ENCODE data around the gene LRRC38. TPM values are rescaled to one million over a fixed set of nuclear protein-coding genes. Genes with fewer than 3 reads are reported as not detected.

LRRC38 gene
- total and polyA plus RNA-seq, 2 donors (not counting 1 experiment from before 2014, with no cell fraction given): not detected

- no peaks in the 10 kb centered on the region for H3K4me1 ChIP-seq (ENCODE audit: control insufficient read depth, extremely low read depth, insufficient read depth, low read length)
- no peak overlapping the region for H3K4me3 ChIP-seq (replicated peaks in 1 of 4; ENCODE audit: control extremely low read depth in 1 of 4, insufficient read depth in 1 of 4, low read depth in 3 of 4, low read length in 4 of 4)
- H3K27me3 ChIP-seq (ENCODE audit: control insufficient read depth, insufficient read depth, low read length): no peaks in the 10 kb centered on the region
- no peaks in the 10 kb centered on the region for H3K9me3 ChIP-seq (ENCODE audit: control insufficient read depth, insufficient read depth, low read depth, low read length)
- H3K9ac ChIP-seq (ENCODE audit: insufficient read depth, low read length): no peak overlapping the region
- no peak overlapping the region for H3K4me2 ChIP-seq (ENCODE audit: extremely low read depth, insufficient read depth, low read length)
- H3K36me3 ChIP-seq (ENCODE audit: control insufficient read depth, insufficient read depth, low read length): no peaks in the 10 kb centered on the region
- no peaks in the 10 kb centered on the region for H3K79me2 ChIP-seq (ENCODE audit: control insufficient read depth, insufficient read depth, low read length)
- H4K20me1 ChIP-seq (ENCODE audit: control insufficient read depth, extremely low read depth, insufficient read depth, low read length): no peaks in the 10 kb centered on the region
- DNase-seq (ENCODE audit: low read depth in 2 of 2): no peak
- TF ChIP-seq EZH2 (IDR thresholded peaks at IDR 0.05; ENCODE audit: low read length, missing control alignments): no peak
- no peak for TF ChIP-seq CTCF (conservative IDR thresholded peaks at IDR 0.05 in 1 of 2, IDR thresholded peaks at IDR 0.05 in 1 of 2; ENCODE audit: low read depth in 1 of 2, low read length in 2 of 2)
- H2AFZ ChIP-seq (ENCODE audit: low read length): no peak overlapping the region
- no peak overlapping the region for H3K27ac ChIP-seq (ENCODE audit: insufficient read depth, low read length)
Observed at GRCh38 chr1:13494712-13495111, 19.1 kb downstream of the LRRC38 start.

- TF ChIP-seq CTCF (conservative IDR thresholded peaks at IDR 0.05 in 1 of 2, IDR thresholded peaks at IDR 0.05 in 1 of 2; ENCODE audit: low read depth in 1 of 2, low read length in 2 of 2): no peak
- TF ChIP-seq EZH2 (IDR thresholded peaks at IDR 0.05; ENCODE audit: low read length, missing control alignments): no peak
Observed at GRCh38 chr1:13494025-13494424, 19.8 kb downstream of the LRRC38 start.

GRCh38 chr1:13492711-13493110 lies 21.1 kb downstream of the LRRC38 start:
- Histone ChIP-seq H3K9me3 (ENCODE audit: control insufficient read depth, insufficient read depth, low read depth, low read length) (no peaks in the 10 kb centered on the region), H3K27me3 (ENCODE audit: control insufficient read depth, insufficient read depth, low read length) (no peaks in the 10 kb centered on the region), H3K27ac (ENCODE audit: insufficient read depth, low read length) (no peak overlapping the region), H3K4me3 (replicated peaks in 1 of 4; ENCODE audit: control extremely low read depth in 1 of 4, insufficient read depth in 1 of 4, low read depth in 3 of 4, low read length in 4 of 4) (no peak overlapping the region), H3K9ac (ENCODE audit: insufficient read depth, low read length) (no peak overlapping the region), H3K79me2 (ENCODE audit: control insufficient read depth, insufficient read depth, low read length) (no peaks in the 10 kb centered on the region), H3K36me3 (ENCODE audit: control insufficient read depth, insufficient read depth, low read length) (no peaks in the 10 kb centered on the region), H2AFZ (ENCODE audit: low read length) (no peak overlapping the region), H4K20me1 (ENCODE audit: control insufficient read depth, extremely low read depth, insufficient read depth, low read length) (no peaks in the 10 kb centered on the region), H3K4me1 (ENCODE audit: control insufficient read depth, extremely low read depth, insufficient read depth, low read length) (no peaks in the 10 kb centered on the region), H3K4me2 (ENCODE audit: extremely low read depth, insufficient read depth, low read length) (no peak overlapping the region)
- no peak for DNase-seq (ENCODE audit: low read depth in 2 of 2)
- TF ChIP-seq CTCF (conservative IDR thresholded peaks at IDR 0.05 in 1 of 2, IDR thresholded peaks at IDR 0.05 in 1 of 2; ENCODE audit: low read depth in 1 of 2, low read length in 2 of 2) (no peak), EZH2 (IDR thresholded peaks at IDR 0.05; ENCODE audit: low read length, missing control alignments) (no peak)

More at GRCh38 chr1:13494025-13494424, 19.8 kb downstream of the LRRC38 start:
- Histone ChIP-seq H3K27ac (ENCODE audit: insufficient read depth, low read length) (no peak overlapping the region), H3K4me3 (replicated peaks in 1 of 4; ENCODE audit: control extremely low read depth in 1 of 4, insufficient read depth in 1 of 4, low read depth in 3 of 4, low read length in 4 of 4) (no peak overlapping the region), H3K9me3 (ENCODE audit: control insufficient read depth, insufficient read depth, low read depth, low read length) (no peaks in the 10 kb centered on the region), H2AFZ (ENCODE audit: low read length) (no peak overlapping the region), H3K27me3 (ENCODE audit: control insufficient read depth, insufficient read depth, low read length) (no peaks in the 10 kb centered on the region), H4K20me1 (ENCODE audit: control insufficient read depth, extremely low read depth, insufficient read depth, low read length) (no peaks in the 10 kb centered on the region), H3K4me2 (ENCODE audit: extremely low read depth, insufficient read depth, low read length) (no peak overlapping the region), H3K36me3 (ENCODE audit: control insufficient read depth, insufficient read depth, low read length) (no peaks in the 10 kb centered on the region), H3K4me1 (ENCODE audit: control insufficient read depth, extremely low read depth, insufficient read depth, low read length) (no peaks in the 10 kb centered on the region), H3K9ac (ENCODE audit: insufficient read depth, low read length) (no peak overlapping the region), H3K79me2 (ENCODE audit: control insufficient read depth, insufficient read depth, low read length) (no peaks in the 10 kb centered on the region)
- DNase-seq (ENCODE audit: low read depth in 2 of 2): no peak
